ENCODE measurements around the gene FBXL19. TPM values are rescaled to one million over a fixed set of nuclear protein-coding genes. Genes with fewer than 3 reads are reported as not detected.

Gene FBXL19
- total and polyA plus RNA-seq, 4 donors, result 0.31 to 4.8 (median 2.7) TPM

- peak overlapping the region; percentile 62 to 96 (median 89) for H3K4me3 ChIP-seq (ENCODE audit: low read depth in 1 of 3, low read length in 3 of 3)
- peak; percentile 70 for DNase-seq (ENCODE audit: low spot score)
- no peak for TF ChIP-seq HNF4A (conservative IDR thresholded peaks at IDR 0.05)
- no peak for TF ChIP-seq NR2F2 (IDR thresholded peaks at IDR 0.05)
- TF ChIP-seq FOXA2 (IDR thresholded peaks at IDR 0.05), result no peak
- TF ChIP-seq, protein P1, sequence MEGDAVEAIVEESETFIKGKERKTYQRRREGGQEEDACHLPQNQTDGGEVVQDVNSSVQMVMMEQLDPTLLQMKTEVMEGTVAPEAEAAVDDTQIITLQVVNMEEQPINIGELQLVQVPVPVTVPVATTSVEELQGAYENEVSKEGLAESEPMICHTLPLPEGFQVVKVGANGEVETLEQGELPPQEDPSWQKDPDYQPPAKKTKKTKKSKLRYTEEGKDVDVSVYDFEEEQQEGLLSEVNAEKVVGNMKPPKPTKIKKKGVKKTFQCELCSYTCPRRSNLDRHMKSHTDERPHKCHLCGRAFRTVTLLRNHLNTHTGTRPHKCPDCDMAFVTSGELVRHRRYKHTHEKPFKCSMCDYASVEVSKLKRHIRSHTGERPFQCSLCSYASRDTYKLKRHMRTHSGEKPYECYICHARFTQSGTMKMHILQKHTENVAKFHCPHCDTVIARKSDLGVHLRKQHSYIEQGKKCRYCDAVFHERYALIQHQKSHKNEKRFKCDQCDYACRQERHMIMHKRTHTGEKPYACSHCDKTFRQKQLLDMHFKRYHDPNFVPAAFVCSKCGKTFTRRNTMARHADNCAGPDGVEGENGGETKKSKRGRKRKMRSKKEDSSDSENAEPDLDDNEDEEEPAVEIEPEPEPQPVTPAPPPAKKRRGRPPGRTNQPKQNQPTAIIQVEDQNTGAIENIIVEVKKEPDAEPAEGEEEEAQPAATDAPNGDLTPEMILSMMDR (IDR thresholded peaks at IDR 0.05; ENCODE audit: low read depth, low read length, missing input control), result no peak
- no peak for TF ChIP-seq JUND (IDR thresholded peaks at IDR 0.05)
- TF ChIP-seq RAD21 (IDR thresholded peaks at IDR 0.05), result no peak
- TF ChIP-seq, protein P2, sequence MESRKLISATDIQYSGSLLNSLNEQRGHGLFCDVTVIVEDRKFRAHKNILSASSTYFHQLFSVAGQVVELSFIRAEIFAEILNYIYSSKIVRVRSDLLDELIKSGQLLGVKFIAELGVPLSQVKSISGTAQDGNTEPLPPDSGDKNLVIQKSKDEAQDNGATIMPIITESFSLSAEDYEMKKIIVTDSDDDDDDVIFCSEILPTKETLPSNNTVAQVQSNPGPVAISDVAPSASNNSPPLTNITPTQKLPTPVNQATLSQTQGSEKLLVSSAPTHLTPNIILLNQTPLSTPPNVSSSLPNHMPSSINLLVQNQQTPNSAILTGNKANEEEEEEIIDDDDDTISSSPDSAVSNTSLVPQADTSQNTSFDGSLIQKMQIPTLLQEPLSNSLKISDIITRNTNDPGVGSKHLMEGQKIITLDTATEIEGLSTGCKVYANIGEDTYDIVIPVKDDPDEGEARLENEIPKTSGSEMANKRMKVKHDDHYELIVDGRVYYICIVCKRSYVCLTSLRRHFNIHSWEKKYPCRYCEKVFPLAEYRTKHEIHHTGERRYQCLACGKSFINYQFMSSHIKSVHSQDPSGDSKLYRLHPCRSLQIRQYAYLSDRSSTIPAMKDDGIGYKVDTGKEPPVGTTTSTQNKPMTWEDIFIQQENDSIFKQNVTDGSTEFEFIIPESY (IDR thresholded peaks at IDR 0.05), result no peak
- TF ChIP-seq, protein P3, sequence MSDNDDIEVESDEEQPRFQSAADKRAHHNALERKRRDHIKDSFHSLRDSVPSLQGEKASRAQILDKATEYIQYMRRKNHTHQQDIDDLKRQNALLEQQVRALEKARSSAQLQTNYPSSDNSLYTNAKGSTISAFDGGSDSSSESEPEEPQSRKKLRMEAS (IDR thresholded peaks at IDR 0.05), result no peak
- TF ChIP-seq FOXA1 (IDR thresholded peaks at IDR 0.05), result no peak
- no peak for TF ChIP-seq YY1 (IDR thresholded peaks at IDR 0.05)
- no peak for TF ChIP-seq RXRA (IDR thresholded peaks at IDR 0.05)
- TF ChIP-seq ATF3 (IDR thresholded peaks at IDR 0.05), result no peak
- TF ChIP-seq TAF1 (conservative IDR thresholded peaks at IDR 0.05), result no peak
- no peak for TF ChIP-seq EGR1 (IDR thresholded peaks at IDR 0.05; ENCODE audit: low read depth in 2 of 2)
- TF ChIP-seq, protein P4, sequence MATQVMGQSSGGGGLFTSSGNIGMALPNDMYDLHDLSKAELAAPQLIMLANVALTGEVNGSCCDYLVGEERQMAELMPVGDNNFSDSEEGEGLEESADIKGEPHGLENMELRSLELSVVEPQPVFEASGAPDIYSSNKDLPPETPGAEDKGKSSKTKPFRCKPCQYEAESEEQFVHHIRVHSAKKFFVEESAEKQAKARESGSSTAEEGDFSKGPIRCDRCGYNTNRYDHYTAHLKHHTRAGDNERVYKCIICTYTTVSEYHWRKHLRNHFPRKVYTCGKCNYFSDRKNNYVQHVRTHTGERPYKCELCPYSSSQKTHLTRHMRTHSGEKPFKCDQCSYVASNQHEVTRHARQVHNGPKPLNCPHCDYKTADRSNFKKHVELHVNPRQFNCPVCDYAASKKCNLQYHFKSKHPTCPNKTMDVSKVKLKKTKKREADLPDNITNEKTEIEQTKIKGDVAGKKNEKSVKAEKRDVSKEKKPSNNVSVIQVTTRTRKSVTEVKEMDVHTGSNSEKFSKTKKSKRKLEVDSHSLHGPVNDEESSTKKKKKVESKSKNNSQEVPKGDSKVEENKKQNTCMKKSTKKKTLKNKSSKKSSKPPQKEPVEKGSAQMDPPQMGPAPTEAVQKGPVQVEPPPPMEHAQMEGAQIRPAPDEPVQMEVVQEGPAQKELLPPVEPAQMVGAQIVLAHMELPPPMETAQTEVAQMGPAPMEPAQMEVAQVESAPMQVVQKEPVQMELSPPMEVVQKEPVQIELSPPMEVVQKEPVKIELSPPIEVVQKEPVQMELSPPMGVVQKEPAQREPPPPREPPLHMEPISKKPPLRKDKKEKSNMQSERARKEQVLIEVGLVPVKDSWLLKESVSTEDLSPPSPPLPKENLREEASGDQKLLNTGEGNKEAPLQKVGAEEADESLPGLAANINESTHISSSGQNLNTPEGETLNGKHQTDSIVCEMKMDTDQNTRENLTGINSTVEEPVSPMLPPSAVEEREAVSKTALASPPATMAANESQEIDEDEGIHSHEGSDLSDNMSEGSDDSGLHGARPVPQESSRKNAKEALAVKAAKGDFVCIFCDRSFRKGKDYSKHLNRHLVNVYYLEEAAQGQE (IDR thresholded peaks at IDR 0.05), result no peak
- no peak for TF ChIP-seq HNF4G (IDR thresholded peaks at IDR 0.05)
- TF ChIP-seq GABPA (IDR thresholded peaks at IDR 0.05 in 1 of 2, conservative IDR thresholded peaks at IDR 0.05 in 1 of 2), result no peak
- TF ChIP-seq SP1 (IDR thresholded peaks at IDR 0.05), result no peak
- H3K36me3 ChIP-seq (ENCODE audit: control insufficient read depth in 4 of 4, insufficient read depth in 3 of 4, low read depth in 1 of 4, low read length in 3 of 4), result peaks cover 10 to 41% (median 32%) of the 10 kb centered on the region in 4 donors
- H3K27ac ChIP-seq (ENCODE audit: low read depth in 1 of 2, low read length in 2 of 2), result peak overlapping the region; percentile 98
- WGBS, result 13% methylated on average over 55 of the region's 55 CpGs
- no peaks in the 10 kb centered on the region for H3K27me3 ChIP-seq (ENCODE audit: control insufficient read depth in 4 of 4, insufficient read depth in 4 of 4, low read length in 3 of 4)
- H3K9ac ChIP-seq (ENCODE audit: low read depth in 1 of 2, low read length in 2 of 2), result peak overlapping the region; percentile 23 to 64
- no peaks in the 10 kb centered on the region for H3K9me3 ChIP-seq (ENCODE audit: control insufficient read depth in 4 of 4, low read length in 3 of 4)
- H3K4me1 ChIP-seq (ENCODE audit: control insufficient read depth in 4 of 4, insufficient read depth in 4 of 4, low read length in 3 of 4), result peaks cover 5 to 47% (median 34%) of the 10 kb centered on the region in 4 donors
These were observed 35.1 kb downstream of the FBXL19 start for GRCh38 chr16:30958175-30959079.
